HG02943 (cell line): Measurements from ENCODE around the gene CWC22.
"Not testable (repeated sequence)": the region's sequence is repeated elsewhere in the genome, so short reads cannot be mapped to it uniquely, and the experiment has no call there.

Experiments used
- ATAC-seq: cut with Tn5 transposase; IDR thresholded peaks from one replicate; pipeline ENCODE4 v1.9.1; 2021; ENCODE audit warnings: mild to moderate bottlenecking, low read depth, moderate library complexity; ENCODE audit not compliant: unreplicated experiment

Gene CWC22

GRCh38 chr2:180006781-180007579, at the start of gene CWC22:
CWC22 (minus strand) TSS chr2:180007297; CDS start chr2:179993341, 13,956 bp downstream.
- peak; percentile 99 for ATAC-seq

- ATAC-seq: no peak
Observed at GRCh38 chr2:180056367-180057118, 49.4 kb upstream of the CWC22 start.

- not testable (repeated sequence) for ATAC-seq
Observed at GRCh38 chr2:180054576-180054975, 47.5 kb upstream of the CWC22 start.

GRCh38 chr2:180050246-180050645, 43.1 kb upstream of the CWC22 start:
- ATAC-seq: no peak

- ATAC-seq: no peak
Observed at GRCh38 chr2:180048251-180048650, 41.2 kb upstream of the CWC22 start.

- ATAC-seq: no peak
Observed at GRCh38 chr2:180046776-180047175, 39.7 kb upstream of the CWC22 start.

GRCh38 chr2:180046202-180046601, 39.1 kb upstream of the CWC22 start:
- ATAC-seq: no peak

- no peak for ATAC-seq
Observed at GRCh38 chr2:180040146-180040925, 33.2 kb upstream of the CWC22 start.

GRCh38 chr2:180038997-180039396, 31.9 kb upstream of the CWC22 start:
- no peak for ATAC-seq

- no peak for ATAC-seq
Observed at GRCh38 chr2:180033993-180034894, 27.1 kb upstream of the CWC22 start.

GRCh38 chr2:180029575-180029974, 22.5 kb upstream of the CWC22 start:
- ATAC-seq: no peak

GRCh38 chr2:180021850-180022249, 14.8 kb upstream of the CWC22 start:
- no peak for ATAC-seq

GRCh38 chr2:180017784-180018183, 10.7 kb upstream of the CWC22 start:
- no peak for ATAC-seq

GRCh38 chr2:180016937-180017336, 9.8 kb upstream of the CWC22 start:
- ATAC-seq: no peak

GRCh38 chr2:180015951-180016709, 9.0 kb upstream of the CWC22 start:
- ATAC-seq: no peak

GRCh38 chr2:180012523-180012922, 5.4 kb upstream of the CWC22 start:
- ATAC-seq: no peak

GRCh38 chr2:180010701-180011100, 3.6 kb upstream of the CWC22 start:
- no peak for ATAC-seq

- no peak for ATAC-seq
Observed at GRCh38 chr2:180006231-180006630, 866 bp downstream of the CWC22 start.

GRCh38 chr2:180005465-180005864, 1.6 kb downstream of the CWC22 start:
- not testable (repeated sequence) for ATAC-seq
